Osteoblast (primary cell): Measurements from ENCODE around the gene PHLDB2. TPM values are rescaled to one million over a fixed set of nuclear protein-coding genes. Genes with fewer than 3 reads are reported as not detected.

Experiments used
- DNase-seq: peaks from one replicate; pipeline ENCODE4 v3.0.0; 2011; ENCODE audit warnings: low spot score, mixed read lengths; ENCODE audit not compliant: insufficient read length; ENCODE audit errors: missing footprints
- H2AFZ ChIP-seq: 2 replicates; pipeline ENCODE4 v1.6.0; 2011; ENCODE audit warnings: mild to moderate bottlenecking, low read length
- H3K27ac ChIP-seq: 2 replicates; pipeline ENCODE4 v1.5.1; 2011; ENCODE audit warnings: mild to moderate bottlenecking, low read depth, low read length, moderate library complexity
- H3K27me3 ChIP-seq: 2 replicates; pipeline ENCODE4 v1.6.0; 2012; ENCODE audit warnings: mild to moderate bottlenecking, control low read depth, inconsistent platforms, low read length, moderate library complexity; ENCODE audit not compliant: insufficient read depth
- H3K36me3 ChIP-seq: 2 replicates; pipeline ENCODE4 v1.5.1; 2011; ENCODE audit warnings: mild to moderate bottlenecking, low read length, control low read depth, moderate library complexity; ENCODE audit not compliant: insufficient read depth
- H3K4me1 ChIP-seq: 2 replicates; pipeline ENCODE4 v1.5.1; 2011; ENCODE audit warnings: mild to moderate bottlenecking, low read length, control low read depth, moderate library complexity; ENCODE audit not compliant: insufficient read depth
- H3K4me2 ChIP-seq: 2 replicates; pipeline ENCODE4 v1.6.0; 2011; ENCODE audit warnings: mild to moderate bottlenecking, low read length; ENCODE audit not compliant: insufficient read depth
- H3K4me3 ChIP-seq: fragments of 200-600 bp; sonication (generic); 3 replicates; pipeline ENCODE4 v1.5.1; 2012; ENCODE audit warnings: mild to moderate bottlenecking, low read length, inconsistent platforms; ENCODE audit not compliant: insufficient read depth
- H3K79me2 ChIP-seq: 2 replicates; pipeline ENCODE4 v1.6.0; 2012; ENCODE audit warnings: mild to moderate bottlenecking, low read length, control low read depth, inconsistent platforms; ENCODE audit not compliant: insufficient read depth
- H3K9me3 ChIP-seq: 2 replicates; pipeline ENCODE4 v1.5.1; 2011; ENCODE audit warnings: low read depth, low read length, control low read depth
- H4K20me1 ChIP-seq: 2 replicates; pipeline ENCODE4 v1.6.0; 2012; ENCODE audit warnings: mild to moderate bottlenecking, low read length, control low read depth; ENCODE audit not compliant: insufficient read depth
- CTCF ChIP-seq: IDR thresholded peaks from 2 replicates; pipeline ENCODE4 v1.5.1; 2011; ENCODE audit warnings: mild to moderate bottlenecking, low read depth, low read length, moderate library complexity; ENCODE audit errors: extremely low read depth
- total RNA-seq: library from RNA; depleted of rRNA; stranded (reverse); fragments of >200 nt; gene quantifications from 2 replicates; pipeline ENCODE4 v1.2.3, GENCODE V29; 2012

PHLDB2 gene
- total RNA-seq, 1 donor: 107 TPM

GRCh38 chr3:111976254-111976653 is 117.2 kb downstream of the PHLDB2 start:
- Histone ChIP-seq H3K4me1 (peaks cover 18% of the 10 kb centered on the region), H3K79me2 (peaks cover 25% of the 10 kb centered on the region), H3K9me3 (no peaks in the 10 kb centered on the region), H3K27me3 (no peaks in the 10 kb centered on the region), H3K27ac (no peak overlapping the region), H4K20me1 (no peaks in the 10 kb centered on the region), H3K36me3 (peaks cover 35% of the 10 kb centered on the region), H3K4me2 (no peak overlapping the region), H2AFZ (no peak overlapping the region), H3K4me3 (no peak overlapping the region)
- TF ChIP-seq CTCF: no peak
- DNase-seq: no peak

- peak within 1 kb of the TSS; percentile 90 for H2AFZ ChIP-seq
- H4K20me1 ChIP-seq: no peaks in the 10 kb centered on the region
- no peaks in the 10 kb centered on the region for H3K9me3 ChIP-seq
- peak within 1 kb of the TSS; percentile 90 for H3K4me2 ChIP-seq
- H3K36me3 ChIP-seq: peaks cover 16% of the 10 kb centered on the region
- H3K27me3 ChIP-seq: no peaks in the 10 kb centered on the region
- H3K27ac ChIP-seq: peak within 1 kb of the TSS; percentile 86
- peaks cover 21% of the 10 kb centered on the region for H3K4me1 ChIP-seq
- H3K4me3 ChIP-seq: peak within 1 kb of the TSS; percentile 86
- DNase-seq: peak; percentile 86
- peaks cover 45% of the 10 kb centered on the region for H3K79me2 ChIP-seq
- no peak for TF ChIP-seq CTCF
These were observed 119.7 kb downstream of the PHLDB2 start, which contains the start of gene ABHD10 for GRCh38 chr3:111978583-111979433. TSS of gene ABHD10 (plus strand) at chr3:111979026. CDS start at chr3:111979062, 36 bp downstream.

DNA sequence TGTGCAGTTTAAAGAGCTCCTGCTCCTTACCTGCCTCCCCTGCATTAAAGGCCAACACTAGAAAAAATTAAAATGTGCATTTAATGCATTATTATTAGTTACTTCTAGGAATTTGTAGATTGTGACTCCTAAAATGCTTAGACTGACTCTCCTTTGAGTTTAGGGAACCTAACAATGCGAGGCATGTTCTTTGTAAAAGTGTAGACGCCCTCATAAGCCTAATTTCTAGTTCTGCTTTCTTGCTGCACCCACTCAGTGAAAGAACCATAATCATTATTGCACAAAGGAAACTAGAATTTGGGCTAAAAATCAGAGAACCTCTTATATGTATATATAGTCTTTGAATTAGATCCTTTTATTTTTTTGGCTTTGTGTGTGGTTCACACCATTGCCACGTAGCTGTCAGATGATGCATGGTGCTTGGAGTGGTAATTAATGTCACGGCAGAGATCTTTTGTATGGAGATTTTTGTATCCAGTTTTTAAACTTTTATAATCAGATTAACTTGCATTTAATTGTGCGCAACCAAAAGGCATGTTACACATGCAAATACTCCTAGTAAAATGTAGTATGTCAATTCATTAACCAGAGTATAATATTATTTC is 120.5 kb downstream of the PHLDB2 start:
- peak overlapping the region; percentile 86 for H3K4me3 ChIP-seq
- peak overlapping the region; percentile 86 for H3K27ac ChIP-seq
- TF ChIP-seq CTCF: no peak
- peaks cover 21% of the 10 kb centered on the region for H3K4me1 ChIP-seq
- no peak for DNase-seq
- no peaks in the 10 kb centered on the region for H3K27me3 ChIP-seq
- H2AFZ ChIP-seq: peak overlapping the region; percentile 90
- H3K79me2 ChIP-seq: peaks cover 49% of the 10 kb centered on the region
- peak overlapping the region; percentile 90 for H3K4me2 ChIP-seq
- no peaks in the 10 kb centered on the region for H3K9me3 ChIP-seq
- peaks cover 8% of the 10 kb centered on the region for H3K36me3 ChIP-seq
- no peaks in the 10 kb centered on the region for H4K20me1 ChIP-seq

DNA sequence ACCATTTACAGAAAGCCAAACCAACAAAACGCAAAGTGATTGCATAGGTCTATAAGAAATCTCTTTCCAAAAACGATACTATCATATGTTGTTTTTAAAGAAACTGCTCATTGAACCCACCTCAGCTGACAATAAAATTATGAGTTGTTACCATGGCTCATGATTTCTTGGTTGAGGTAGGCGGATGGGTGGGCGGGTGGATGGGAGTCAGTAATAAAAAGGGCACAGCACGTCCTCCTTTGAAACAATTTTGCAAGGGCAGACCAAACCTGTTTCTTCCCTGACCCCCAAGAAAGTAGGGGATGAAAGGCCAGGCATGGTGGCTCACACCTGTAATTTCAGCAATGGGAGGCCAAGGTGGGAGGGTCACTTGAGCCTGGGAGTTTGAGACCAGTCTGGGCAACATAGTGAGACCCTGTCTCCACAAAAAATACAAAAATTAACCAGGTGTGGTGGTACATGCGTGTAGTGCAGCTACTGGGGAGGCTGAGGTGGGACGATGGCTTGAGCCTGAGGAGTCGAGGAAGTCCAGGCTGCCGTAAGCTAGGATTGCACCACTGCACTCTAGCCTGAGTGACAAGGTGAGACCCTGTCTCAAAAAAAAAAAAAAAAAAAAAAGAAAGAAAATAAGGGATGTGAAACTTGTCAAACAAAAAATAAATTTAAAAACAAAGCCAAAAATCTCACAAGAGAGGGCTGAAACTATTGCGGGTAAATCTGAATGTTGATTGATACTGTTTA is 121.8 kb downstream of the PHLDB2 start:
- H3K36me3 ChIP-seq: no peaks in the 10 kb centered on the region
- no peak overlapping the region for H3K27ac ChIP-seq
- H4K20me1 ChIP-seq: no peaks in the 10 kb centered on the region
- no peaks in the 10 kb centered on the region for H3K27me3 ChIP-seq
- H3K9me3 ChIP-seq: no peaks in the 10 kb centered on the region
- H3K4me1 ChIP-seq: peaks cover 21% of the 10 kb centered on the region
- peak overlapping the region; percentile 90 for H3K4me2 ChIP-seq
- no peak for TF ChIP-seq CTCF
- peaks cover 52% of the 10 kb centered on the region for H3K79me2 ChIP-seq
- no peak for DNase-seq
- no peak overlapping the region for H2AFZ ChIP-seq
- H3K4me3 ChIP-seq: peak overlapping the region; percentile 86
